HEK293T (cell line): ENCODE results near the gene EYA3.

Experiments
- CTCF ChIA-PET: fragments of 350-600 bp; formaldehyde crosslinking; extraction: SDS; loops from one replicate; lab custom pipeline; 2021; ENCODE audit warnings: antibody characterized with exemption, inconsistent platforms; lab: Yijun Ruan, JAX
- POLR2A ChIA-PET: fragments of 350-600 bp; formaldehyde crosslinking; extraction: SDS; loops from one replicate; lab custom pipeline; 2020; ENCODE audit warnings: antibody characterized with exemption, inconsistent platforms; lab: Yijun Ruan, JAX
- DNase-seq: peaks from one replicate; pipeline ENCODE4 v3.0.0; 2012; ENCODE audit warnings: mixed read lengths; ENCODE audit errors: extremely low spot score
- ARNT ChIP-seq: fragments of 450-650 bp; IDR thresholded peaks from 2 replicates; pipeline ENCODE4 v1.6.1; 2017; ENCODE audit warnings: mild to moderate bottlenecking
- BHLHE40 ChIP-seq: fragments of 450-650 bp; IDR thresholded peaks from 2 replicates; pipeline ENCODE4 v1.6.1; 2016; ENCODE audit warnings: mild to moderate bottlenecking, moderate library complexity, borderline replicate concordance
- CTBP1 ChIP-seq: fragments of 450-650 bp; IDR thresholded peaks from 2 replicates; pipeline ENCODE4 v1.6.1; 2016; ENCODE audit warnings: borderline replicate concordance
- ELF4 ChIP-seq: fragments of 450-650 bp; IDR thresholded peaks from 2 replicates; pipeline ENCODE4 v1.6.1; 2017; ENCODE audit warnings: antibody characterized with exemption
- FOXA1 ChIP-seq: fragments of 450-650 bp; IDR thresholded peaks from 2 replicates; pipeline ENCODE4 v1.6.1; 2016; ENCODE audit warnings: mild to moderate bottlenecking
- FOXK2 ChIP-seq: fragments of 450-650 bp; IDR thresholded peaks from 2 replicates; pipeline ENCODE4 v1.6.1; 2016; ENCODE audit warnings: mild to moderate bottlenecking
- FOXM1 ChIP-seq: fragments of 450-650 bp; IDR thresholded peaks from 2 replicates; pipeline ENCODE4 v1.6.1; 2017; ENCODE audit warnings: mild to moderate bottlenecking, borderline replicate concordance
- HDGF ChIP-seq: fragments of 450-650 bp; IDR thresholded peaks from 2 replicates; pipeline ENCODE4 v1.6.1; 2017; ENCODE audit warnings: antibody characterized with exemption, borderline replicate concordance
- L3MBTL2 ChIP-seq: fragments of 450-650 bp; conservative IDR thresholded peaks from 2 replicates; pipeline ENCODE4 v1.6.1; 2016; ENCODE audit warnings: mild to moderate bottlenecking
- LEF1 ChIP-seq: fragments of 450-650 bp; IDR thresholded peaks from 2 replicates; pipeline ENCODE4 v1.6.1; 2017; ENCODE audit warnings: mild to moderate bottlenecking, borderline replicate concordance
- NFRKB ChIP-seq: fragments of 450-650 bp; IDR thresholded peaks from 2 replicates; pipeline ENCODE4 v1.6.1; 2016; ENCODE audit warnings: mild to moderate bottlenecking, moderate library complexity
- SP1 ChIP-seq: fragments of 450-650 bp; IDR thresholded peaks from 2 replicates; pipeline ENCODE4 v1.6.1; 2017
- SUZ12 ChIP-seq: fragments of 450-650 bp; IDR thresholded peaks from 2 replicates; pipeline ENCODE4 v1.6.1; 2016; ENCODE audit warnings: mild to moderate bottlenecking
- TARDBP ChIP-seq: fragments of 450-650 bp; IDR thresholded peaks from 2 replicates; pipeline ENCODE4 v1.6.1; 2016
- ZNF384 ChIP-seq: fragments of 450-650 bp; IDR thresholded peaks from 2 replicates; pipeline ENCODE4 v1.6.1; 2016
- TF ChIP-seq, protein P1 (sequence below): fragments of 450-650 bp; IDR thresholded peaks from 2 replicates; pipeline ENCODE4 v1.6.1; 2016

The EYA3 gene

GRCh38 chr1:28064064-28064463 is 24.3 kb downstream of the EYA3 start:
- POLR2A ChIA-PET = no interaction called here
- DNase-seq = no peak
- TF ChIP-seq ELF4 (no peak), FOXM1 (no peak), BHLHE40 (no peak), FOXA1 (no peak), CTBP1 (no peak), FOXK2 (no peak)
- CTCF ChIA-PET = no interaction called here

- ChIA-PET CTCF (no interaction called here), POLR2A (no interaction called here)
- TF ChIP-seq ARNT = no peak
- TF ChIP-seq, protein P1, sequence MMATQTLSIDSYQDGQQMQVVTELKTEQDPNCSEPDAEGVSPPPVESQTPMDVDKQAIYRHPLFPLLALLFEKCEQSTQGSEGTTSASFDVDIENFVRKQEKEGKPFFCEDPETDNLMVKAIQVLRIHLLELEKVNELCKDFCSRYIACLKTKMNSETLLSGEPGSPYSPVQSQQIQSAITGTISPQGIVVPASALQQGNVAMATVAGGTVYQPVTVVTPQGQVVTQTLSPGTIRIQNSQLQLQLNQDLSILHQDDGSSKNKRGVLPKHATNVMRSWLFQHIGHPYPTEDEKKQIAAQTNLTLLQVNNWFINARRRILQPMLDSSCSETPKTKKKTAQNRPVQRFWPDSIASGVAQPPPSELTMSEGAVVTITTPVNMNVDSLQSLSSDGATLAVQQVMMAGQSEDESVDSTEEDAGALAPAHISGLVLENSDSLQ = peak; percentile 65
- peak; percentile 82 for TF ChIP-seq ZNF384
- no peak for DNase-seq
Observed at GRCh38 chr1:28062806-28063205, 25.6 kb downstream of the EYA3 start.

GRCh38 chr1:28058971-28059878 is 29.2 kb downstream of the EYA3 start:
- TF ChIP-seq ZNF384 = peak; percentile 88
- TF ChIP-seq SUZ12 = no peak
- TF ChIP-seq TARDBP = no peak
- no peak for TF ChIP-seq FOXM1
- POLR2A ChIA-PET = interaction anchor here (1.0 kb wide), 1 partner anchor 30 kb away, joined by 4 read pairs; no protein-coding TSS in a partner anchor
- DNase-seq = no peak
- CTCF ChIA-PET = interaction anchor here (0.7 to 1.5 kb wide), 3 partner anchors 11 to 99 kb away, joined by 3 read pairs; partner anchors contain the start of gene XKR8

DNA sequence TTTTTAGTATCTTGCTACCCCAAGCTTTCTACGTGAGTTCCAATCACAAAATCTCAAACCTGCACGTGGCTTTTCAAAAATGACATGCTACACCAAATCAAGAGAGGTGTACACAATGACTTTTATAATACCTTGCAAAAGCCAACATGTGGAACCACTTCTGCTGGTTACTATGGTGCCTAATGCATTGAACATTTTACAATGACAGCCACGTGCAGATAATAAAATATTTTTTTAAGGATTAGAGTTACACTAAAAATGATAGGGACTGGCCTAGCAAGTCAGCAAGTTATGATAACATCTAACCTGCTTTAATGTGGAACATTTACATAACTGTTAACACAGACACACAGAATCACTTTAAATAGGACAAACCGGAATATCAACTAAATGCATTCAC is 30.2 kb downstream of the EYA3 start:
- ChIA-PET POLR2A (no interaction called here), CTCF (no interaction called here)
- no peak for DNase-seq
- TF ChIP-seq NFRKB (no peak), TARDBP (no peak), SUZ12 (no peak), ARNT (no peak), ELF4 (no peak), FOXA1 (no peak), ZNF384 (no peak), HDGF (no peak), CTBP1 (no peak), FOXK2 (no peak), BHLHE40 (no peak), SP1 (no peak), FOXM1 (no peak), LEF1 (no peak), L3MBTL2 (no peak)
- TF ChIP-seq, protein P1 = no peak

GRCh38 chr1:28056129-28056925 is 32.1 kb downstream of the EYA3 start:
- TF ChIP-seq TARDBP = no peak
- no peak for TF ChIP-seq BHLHE40
- TF ChIP-seq, protein P1 = no peak
- TF ChIP-seq FOXM1 = no peak
- no peak for TF ChIP-seq CTBP1
- no peak for TF ChIP-seq SP1
- no peak for TF ChIP-seq FOXK2
- no peak for TF ChIP-seq L3MBTL2
- no peak for TF ChIP-seq ARNT
- TF ChIP-seq HDGF = no peak
- TF ChIP-seq FOXA1 = no peak
- ChIA-PET POLR2A (no interaction called here), CTCF (no interaction called here)
- no peak for DNase-seq

DNA sequence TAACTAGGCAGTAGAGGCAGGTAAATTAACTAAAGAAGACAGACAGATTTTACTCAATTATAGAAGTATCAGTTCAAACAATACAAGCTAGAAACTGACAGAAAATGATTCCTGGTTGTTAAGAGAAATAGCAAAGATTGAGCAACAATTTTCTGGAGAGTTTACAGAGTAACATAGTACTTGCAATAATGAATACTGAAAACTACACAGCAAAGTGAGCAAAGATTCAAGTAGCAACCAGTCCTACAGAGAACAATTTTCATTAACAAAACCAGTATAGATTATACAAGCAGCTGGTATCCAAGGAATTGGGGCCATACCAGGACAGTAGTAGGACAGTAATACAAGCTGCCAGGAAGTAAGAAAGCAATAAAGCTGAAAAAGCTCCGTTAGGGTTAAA is 37.6 kb downstream of the EYA3 start:
- POLR2A ChIA-PET = interaction anchor here (0.6 kb wide), 1 partner anchor 38 kb away, joined by 3 read pairs; the partner anchor contains the start of gene EYA3
- CTCF ChIA-PET = no interaction called here
- TF ChIP-seq, protein P1 = no peak
- TF ChIP-seq NFRKB = no peak
- no peak for TF ChIP-seq CTBP1
- TF ChIP-seq BHLHE40 = no peak
- no peak for TF ChIP-seq SP1
- no peak for TF ChIP-seq L3MBTL2
- no peak for TF ChIP-seq FOXM1
- TF ChIP-seq FOXK2 = no peak
- TF ChIP-seq FOXA1 = no peak
- no peak for TF ChIP-seq LEF1
- TF ChIP-seq ZNF384 = no peak
- TF ChIP-seq SUZ12 = no peak
- no peak for TF ChIP-seq ARNT
- no peak for TF ChIP-seq HDGF
- no peak for TF ChIP-seq TARDBP
- no peak for TF ChIP-seq ELF4
- DNase-seq = no peak
